HG02759 (cell line): ENCODE measurements around the gene LRRC26.

Source experiments
- ATAC-seq: cut with Tn5 transposase; IDR thresholded peaks from one replicate; pipeline ENCODE4 v1.9.1; 2021; ENCODE audit warnings: mild to moderate bottlenecking, moderate library complexity; ENCODE audit not compliant: unreplicated experiment

The LRRC26 gene

DNA sequence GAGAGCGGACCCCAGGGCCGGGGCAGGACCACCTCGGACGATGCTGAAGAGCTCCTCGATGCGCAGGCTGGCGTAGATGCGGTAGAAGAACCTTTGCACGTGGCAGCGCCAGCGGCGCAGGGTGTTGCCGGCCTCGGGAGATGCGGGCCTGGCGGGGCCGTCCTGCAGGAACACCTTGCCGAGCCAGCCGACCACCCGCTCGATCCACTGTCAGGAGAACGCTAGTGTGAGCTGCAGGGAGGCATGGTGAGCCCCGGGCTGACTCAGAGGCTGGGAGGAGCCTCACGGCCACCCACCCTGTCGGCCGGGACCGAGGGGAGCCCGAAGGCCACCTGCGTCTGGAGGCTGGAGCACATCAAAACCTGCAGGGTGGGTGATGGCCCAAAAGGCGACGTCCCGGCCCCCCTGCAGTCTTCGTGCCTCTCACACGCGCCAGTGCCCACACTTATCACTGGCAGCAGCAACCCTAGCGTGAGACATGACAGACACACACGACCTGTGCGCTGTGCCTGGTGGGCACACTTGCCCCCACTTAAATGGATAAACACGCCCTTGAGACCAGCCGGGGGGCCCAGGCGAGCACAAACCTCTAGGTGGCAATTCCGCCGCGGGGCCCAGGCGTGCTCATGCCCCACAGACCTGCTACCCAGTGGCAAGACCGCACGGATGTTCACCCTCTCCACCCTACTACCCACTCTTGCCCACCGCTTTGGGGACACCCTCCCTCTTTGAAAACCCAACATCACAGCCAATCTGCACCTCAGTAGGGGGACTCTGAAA lies 15.2 kb upstream of the LRRC26 start:
- ATAC-seq = no peak

DNA sequence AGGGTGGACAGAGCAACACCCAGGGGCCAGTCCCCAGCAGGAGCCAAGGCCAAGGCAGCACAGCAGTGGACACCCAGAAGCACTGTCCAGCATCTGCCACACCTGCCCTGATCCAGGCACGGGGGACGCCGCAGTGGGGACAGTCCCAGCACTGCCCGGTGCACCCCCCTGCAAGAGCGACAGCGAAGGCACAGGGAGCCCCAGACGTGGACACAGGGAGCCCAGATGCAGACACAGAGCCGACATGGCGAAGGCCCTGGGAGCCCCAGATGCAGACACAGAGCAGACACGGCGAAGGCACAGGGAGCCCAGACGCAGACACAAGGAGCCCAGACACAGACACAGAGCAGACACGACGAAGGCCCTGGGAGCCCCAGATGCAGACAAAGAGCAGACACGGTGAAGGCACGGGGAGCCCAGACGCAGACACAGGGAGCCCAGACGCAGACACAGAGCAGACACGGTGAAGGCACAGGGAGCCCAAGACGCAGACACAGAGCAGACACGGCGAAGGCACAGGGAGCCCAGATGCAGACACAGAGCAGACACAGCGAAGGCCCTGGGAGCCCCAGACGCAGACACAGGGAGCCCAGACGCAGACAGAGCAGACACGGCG lies 14.2 kb upstream of the LRRC26 start:
- ATAC-seq = no peak

DNA sequence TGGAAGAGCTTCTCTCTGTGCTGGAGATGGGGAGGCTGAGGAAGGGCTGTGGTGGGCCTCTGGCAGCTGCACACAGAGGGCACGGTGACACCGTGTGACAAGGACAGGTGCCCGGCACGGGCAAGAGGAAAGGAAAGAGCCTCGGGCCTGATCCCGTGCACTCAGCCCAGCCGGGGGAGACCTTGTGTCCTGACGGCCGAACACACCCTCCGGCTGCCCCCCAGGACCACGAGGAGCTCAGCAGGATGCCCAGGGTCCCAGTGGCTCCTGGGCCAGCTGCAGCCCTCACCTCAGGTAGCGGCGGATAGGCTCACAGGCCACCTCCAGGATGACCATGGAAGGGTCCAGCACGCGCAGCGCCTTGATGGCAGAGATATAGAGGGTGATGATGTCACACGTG lies 13.0 kb upstream of the LRRC26 start:
- no peak for ATAC-seq

DNA sequence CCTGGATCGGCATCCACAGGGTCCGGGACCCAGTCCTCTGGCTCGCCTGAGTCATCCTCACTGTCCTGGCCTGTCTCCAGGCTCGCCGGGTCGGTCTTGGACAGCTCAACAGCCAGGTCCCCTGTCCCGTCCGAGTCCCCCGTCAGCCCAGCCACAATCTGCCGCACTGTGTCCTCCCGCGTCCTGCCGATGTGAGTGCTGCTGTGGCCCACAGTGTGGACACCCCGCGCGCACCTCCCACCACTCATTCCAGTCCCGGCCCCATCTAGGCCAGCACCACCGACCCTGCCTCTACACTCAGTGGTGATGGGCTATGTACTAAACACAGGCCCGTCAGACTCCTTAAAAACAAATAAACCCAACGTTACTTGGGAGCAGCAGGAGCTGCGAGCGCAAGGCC lies 11.8 kb upstream of the LRRC26 start:
- no peak for ATAC-seq

DNA sequence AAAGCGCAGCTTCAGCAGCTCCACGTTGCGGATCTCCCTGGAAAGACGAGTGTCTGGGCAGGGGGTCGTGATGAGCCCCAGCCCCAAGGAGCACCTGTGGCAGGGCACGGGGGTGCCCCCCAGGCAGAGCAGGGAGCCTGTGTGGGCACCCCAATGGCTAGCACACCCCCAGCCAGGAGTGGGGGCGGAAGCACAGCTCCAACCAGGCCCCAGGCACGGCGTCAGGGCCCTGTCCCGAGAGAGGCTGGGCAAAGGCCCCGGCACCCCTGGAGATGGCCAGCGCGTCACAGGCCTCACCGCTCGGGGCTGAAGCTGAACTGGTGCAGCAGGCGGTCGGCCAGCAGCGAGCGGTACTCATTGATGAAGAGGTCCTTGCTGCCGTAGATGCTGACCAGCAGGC lies 10.6 kb upstream of the LRRC26 start:
- ATAC-seq = no peak

DNA sequence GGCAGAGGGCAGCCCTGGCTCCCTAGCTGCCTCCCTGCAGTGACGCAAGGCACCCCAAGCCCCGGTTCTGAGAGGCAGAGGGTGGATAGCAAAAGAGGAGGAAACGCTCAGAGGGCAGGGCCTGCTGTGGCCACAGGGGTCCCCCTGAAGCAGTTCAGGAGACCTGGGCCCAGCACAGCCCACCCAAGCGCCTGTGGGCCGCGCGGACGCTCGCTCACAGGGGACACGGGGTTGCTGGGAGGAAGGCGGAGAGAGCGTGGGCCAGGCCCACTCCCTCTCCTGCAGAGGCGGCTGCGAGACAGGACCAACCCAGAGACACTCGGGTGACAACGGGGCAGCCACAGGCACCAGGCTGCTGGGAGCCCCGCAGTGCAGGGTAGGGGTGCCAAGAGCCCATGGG lies 9.9 kb upstream of the LRRC26 start:
- no peak for ATAC-seq

DNA sequence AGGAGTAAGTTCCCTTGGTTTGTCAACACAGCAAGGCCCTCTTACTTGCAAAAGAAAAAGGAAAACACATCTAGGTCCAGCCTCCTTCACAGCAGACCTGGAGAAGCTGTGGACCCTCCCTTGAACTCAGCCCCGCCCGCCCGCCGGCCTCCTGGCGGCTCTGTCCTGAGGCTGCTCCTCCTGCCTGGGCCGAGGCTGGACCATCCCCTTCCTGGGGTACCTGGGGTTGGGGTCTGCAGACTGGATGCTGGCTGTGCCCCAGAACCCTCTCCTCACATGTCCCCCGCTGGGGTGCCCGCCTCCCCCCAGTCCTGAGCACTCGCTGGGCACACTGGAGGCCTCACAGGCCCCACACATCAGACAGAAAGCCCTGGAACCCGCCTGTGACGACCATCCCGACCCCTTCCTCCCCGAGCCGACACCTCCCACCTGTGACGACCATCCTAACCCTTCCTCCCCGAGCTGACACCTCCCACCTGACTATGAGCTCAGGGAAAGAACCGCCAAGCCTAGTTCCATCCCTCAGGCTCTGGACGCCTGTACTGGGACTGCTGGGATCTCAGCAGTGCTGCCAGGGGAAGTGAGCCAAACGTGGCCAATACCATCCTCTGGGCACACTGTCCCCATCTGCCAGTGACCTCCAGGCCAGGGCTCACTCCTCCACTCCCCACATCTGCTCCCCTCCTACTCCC lies 9.2 kb upstream of the LRRC26 start:
- no peak for ATAC-seq

DNA sequence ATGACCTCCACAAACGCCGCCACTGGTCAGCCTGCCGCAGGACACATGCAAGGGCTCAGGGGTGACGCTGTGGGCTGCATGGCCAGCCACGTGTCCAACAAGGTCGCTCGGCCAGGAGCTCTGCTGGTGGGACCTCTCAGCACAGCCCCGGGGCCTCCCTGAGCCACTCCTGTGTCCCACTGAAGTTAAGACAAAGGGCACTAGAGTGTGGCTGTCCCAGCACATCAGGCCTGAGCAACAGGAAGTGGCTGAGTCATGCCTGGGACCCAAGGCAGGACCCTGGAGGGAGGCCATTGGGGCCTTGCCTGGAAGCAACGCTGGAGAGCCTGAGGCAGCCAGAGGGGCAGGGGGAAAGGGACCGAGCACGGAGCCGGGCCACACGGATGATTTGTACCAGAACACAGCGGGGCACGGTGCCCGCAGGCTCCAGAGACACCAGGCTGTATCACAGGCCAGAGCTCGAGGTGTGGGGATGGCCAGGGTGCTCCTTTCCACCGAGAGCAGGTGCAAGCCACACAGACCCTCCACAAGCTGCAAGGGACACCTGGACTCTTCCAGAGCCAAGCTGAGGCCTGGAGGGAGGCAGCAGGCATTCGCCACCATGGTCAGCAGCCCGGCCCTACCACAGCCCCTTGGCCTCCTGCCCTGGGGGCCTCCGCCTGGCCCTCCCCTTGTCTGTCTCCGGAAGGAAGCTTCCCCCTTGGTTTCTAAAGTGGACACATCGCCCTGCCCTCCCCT lies 8.5 kb upstream of the LRRC26 start:
- no peak for ATAC-seq

DNA sequence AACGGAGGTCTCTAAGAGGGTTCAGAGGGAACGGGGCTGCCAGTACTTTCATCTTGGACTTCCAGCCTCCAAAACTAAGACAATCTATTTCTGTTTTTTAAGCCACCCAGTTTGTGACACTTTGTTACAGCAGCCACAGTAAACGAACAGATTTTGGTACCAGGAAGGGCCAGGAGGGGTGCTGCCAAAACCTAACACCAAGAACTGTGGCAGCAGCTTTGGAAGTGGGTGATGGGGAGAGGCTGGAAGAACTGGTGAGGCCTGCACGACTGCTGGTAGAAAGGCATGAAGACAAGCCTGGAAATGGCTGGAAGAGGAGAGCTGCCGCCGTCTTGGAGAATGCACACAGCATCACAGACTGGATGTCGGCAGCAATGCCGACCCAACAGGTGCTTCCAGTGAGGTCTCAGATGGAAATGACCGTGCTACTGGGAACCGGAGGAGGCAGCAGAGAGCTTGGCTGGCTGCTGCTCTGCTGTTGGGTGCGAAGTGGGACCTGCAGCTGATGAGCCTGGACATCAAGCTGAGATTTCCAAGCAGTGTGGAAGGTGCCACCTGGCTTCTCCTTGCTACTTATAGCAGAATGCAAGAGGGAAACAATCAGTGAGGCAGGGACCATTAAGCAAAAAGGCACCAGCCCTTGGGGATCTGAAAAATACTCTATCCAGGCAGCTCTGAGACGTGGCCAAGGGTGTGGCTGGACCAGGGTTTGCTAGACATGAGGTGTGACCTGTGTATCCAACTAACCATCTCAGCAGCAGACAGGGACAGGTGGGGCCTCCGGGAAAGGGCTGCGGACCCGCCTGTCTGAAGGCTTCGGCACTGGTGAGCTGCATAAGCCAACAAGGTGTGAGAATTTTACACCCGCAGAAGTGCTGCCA lies 6.7 kb upstream of the LRRC26 start:
- ATAC-seq = no peak

DNA sequence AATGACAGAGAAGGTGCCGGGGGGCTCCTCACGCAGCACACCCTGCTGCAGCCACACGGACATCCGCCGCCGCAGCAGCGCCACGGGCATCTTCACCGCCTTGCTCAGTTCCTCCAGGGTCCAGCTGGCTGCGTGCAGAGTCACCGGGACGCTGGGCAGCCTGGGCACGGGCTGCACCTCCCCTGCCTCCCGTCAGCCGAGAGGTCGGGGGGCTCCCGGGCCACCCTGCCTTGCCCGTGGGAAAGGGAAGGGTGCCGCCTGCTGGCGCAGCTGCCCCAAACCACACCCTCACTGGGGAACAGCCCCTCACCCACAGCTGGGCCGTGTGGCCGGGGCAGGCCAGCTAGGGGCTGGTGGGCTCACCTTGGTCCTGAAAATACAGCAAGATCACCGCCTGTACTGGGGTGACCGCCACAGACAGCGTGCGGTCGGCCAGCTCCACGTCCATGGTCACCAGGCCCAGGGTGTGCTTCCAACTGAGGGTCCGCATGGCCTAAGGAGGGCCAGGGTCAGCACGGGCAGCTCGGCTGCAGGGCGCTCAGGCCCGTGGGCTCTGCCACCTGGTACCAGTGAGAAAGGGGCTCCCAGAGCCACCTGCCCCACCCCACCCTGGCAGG lies 5.6 kb upstream of the LRRC26 start:
- ATAC-seq = no peak

DNA sequence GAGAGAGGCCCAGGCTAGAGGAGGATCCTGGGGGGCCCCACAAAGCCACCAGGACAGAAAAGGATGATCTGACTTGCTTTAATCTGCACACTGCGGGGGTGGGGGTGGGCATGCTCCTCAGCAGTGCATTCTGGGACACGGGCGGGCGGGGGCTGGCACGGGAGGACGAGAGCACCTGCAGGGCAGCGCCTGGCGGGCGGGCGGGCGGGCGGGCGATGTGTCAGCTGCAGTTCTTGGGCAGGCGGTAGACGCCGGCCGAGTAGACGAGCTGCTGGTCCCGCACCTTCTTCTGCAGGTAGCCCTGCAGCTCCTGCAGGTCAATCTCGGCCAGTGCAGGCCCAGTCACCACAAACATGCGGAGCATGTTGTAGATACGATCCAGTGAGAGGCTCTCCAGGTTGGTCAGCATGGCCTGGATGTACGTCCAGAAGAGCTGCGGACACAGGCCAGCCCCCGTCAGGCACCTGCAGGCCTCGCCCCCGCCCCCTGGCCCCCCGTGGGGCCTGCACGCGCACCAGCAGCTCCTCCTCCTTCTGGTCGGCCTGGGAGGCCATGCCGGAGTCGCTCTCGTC lies 5.0 kb upstream of the LRRC26 start:
- no peak for ATAC-seq

DNA sequence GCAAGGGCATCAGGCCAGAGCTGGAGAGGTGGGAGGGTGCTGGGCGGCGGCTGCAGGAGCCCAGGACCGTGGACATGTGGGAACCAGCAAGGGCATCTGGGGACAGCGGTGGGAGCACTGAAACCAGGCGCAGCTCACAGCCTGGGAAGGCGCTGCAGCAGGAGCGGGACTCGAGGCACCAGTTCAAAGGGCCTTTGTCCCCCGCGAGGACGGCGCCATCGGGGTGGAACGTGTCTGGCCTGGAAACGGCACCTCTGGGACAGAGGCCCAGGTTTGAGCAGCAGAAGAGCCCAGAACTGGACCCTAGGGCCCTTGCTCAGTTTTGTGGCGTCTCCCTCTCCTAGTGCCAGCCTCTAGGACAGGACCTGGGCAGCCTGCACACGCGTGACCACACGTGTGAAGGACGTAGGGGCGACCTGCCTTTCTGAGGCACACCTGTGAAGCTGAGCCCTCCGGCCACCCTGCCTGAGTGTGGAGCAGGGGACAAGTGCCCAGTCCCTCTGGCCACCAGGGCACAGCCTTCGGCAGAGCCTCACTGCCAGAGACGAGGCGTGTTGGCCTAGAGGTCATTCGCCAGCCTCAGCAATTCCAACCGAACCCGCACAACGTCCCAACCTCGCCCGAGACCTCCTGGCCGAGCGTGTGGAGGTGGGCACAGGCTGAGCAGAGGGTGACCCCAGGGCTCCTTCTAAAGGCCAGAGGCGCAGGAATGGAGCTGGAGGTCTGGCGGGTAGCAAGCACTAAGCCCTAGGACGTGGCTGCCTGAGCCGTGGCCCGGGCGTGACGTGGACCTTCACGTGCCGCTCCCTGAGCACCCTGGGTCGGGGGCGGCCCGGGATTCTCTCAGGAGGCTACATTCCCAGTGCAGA lies 4.2 kb upstream of the LRRC26 start:
- ATAC-seq = no peak

DNA sequence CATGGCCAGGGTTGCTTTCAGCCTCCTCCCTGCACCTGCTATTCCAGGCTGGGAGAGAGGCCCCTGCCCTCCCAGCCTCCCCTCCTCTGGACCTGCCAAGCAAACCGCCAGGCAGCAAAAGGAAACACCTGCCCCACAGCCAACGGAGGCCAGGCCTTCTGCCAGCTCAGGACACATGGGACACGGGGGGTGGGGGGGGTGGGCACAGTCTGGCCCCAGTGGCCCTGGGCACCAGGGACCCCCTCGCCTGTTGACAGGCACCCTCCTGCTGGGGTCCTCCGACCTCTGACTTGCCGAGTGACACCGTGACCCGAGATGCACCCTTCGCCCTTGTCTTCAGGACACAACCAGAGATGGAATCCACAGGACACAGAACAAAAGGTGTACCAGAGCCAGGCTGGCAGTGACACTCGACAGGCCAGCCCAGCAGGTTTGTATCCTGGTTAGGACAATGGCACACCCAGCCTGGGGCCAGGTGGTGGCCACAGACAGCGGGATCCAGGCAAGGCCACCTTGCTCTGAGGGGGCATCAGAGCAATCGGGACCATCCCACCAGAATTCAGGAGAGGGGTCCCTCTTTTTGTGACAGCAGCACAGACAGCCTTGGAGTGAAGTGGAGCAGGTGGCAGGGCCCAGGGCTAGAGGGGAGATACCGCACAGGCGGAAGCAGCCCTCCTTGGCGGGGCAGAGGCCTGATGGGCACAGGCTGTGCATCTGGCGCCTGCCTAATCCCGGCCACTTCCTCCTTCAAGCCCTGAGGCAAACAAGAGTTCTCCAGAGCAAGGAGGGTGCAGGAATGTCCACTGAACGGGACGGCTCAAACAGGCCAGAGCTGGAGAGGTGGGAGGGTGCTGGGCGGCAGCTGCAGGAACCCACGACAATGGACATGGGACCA lies 3.3 kb upstream of the LRRC26 start:
- ATAC-seq = no peak

DNA sequence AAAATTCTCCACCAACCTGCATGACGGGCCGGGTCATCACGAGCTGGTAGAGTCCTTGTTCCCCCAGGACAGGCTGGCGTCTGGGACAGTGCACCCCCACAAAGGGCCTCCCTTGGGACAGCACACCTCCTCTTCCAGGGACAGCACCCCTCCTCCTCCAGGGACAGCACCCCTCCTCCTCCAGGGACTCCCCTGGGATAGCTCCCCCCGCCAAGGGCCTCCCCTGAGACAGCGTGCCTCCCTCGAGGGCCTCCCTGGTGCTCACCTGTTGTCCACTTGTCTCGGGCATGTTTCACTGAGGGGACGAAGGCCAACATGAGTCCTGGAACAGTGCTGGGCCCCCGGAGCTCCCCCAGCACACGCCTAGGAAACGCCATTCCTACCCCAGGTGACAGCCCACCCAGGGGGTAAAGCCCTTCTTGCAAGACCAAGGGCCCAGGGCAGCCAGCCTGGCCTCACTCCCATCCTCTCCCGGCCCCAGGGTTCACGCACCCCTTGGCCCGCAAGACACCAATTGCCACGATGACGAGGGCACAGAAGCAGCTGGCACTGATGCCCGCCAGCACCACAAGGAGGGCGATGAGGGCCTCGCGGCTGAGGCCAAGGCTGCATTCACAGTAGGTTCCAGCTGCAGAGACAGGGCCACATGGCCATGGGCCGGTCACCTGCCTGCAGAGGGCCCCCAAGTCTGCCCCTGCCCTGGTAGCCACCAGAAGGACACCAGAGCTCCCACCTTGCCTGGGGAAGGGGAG lies 1.5 kb upstream of the LRRC26 start:
- ATAC-seq = no peak

DNA sequence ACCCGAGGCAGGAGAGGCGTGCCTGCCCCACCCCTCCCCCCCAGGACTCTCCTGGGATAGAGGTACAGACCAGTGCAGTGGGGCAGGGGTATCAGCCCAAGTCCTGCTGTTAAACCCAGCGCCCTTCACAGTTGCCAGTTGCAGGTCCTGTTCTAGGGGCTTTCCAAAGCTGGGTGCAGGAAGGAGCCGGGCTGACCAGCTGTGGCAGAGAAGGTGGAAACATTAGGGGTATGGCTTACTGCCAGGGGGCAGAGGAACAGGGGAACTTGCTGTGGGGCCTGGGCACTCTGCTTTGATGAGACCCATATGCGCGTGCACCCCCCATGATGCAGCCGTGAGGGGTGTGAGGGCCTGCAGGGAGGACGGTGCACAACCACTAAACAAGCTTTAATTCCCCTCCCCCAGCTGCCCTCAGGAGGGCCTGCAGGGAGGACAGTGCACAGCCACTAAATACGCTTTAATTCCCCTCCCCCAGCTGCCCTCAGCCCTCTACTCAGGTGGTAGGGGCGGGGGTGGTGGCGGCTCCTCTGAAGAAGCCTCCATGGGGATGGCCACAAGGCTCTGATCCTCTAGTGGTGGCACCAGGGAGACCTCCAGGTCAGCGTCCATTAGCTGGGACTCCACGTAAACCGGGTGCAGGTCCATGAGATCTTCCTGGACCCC lies 766 bp upstream of the LRRC26 start:
- no peak for ATAC-seq
